Measurements from ENCODE around the gene TRMT1L. TPM values are rescaled to one million over a fixed set of nuclear protein-coding genes. Genes with fewer than 3 reads are reported as not detected.

Gene TRMT1L
- total and polyA plus RNA-seq, 4 donors = 14.1 to 21.8 (median 18.1) TPM

- no peak for DNase-seq (ENCODE audit: low read depth in 4 of 6, low spot score in 6 of 6)
- WGBS (ENCODE audit: insufficient coverage) = 84% methylated on average over 3 of the region's 5 CpGs
- no peak overlapping the region for H3K4me3 ChIP-seq (ENCODE audit: low read depth, low read length)
- no peaks in the 10 kb centered on the region for H3K27me3 ChIP-seq (ENCODE audit: control insufficient read depth, insufficient read depth, low read length)
- H3K4me1 ChIP-seq (ENCODE audit: control insufficient read depth, insufficient read depth, low read length) = no peaks in the 10 kb centered on the region
- H3K27ac ChIP-seq (ENCODE audit: low read depth, low read length) = no peak overlapping the region
- H3K9me3 ChIP-seq (ENCODE audit: control insufficient read depth, insufficient read depth, low read length) = no peaks in the 10 kb centered on the region
- peaks cover 15% of the 10 kb centered on the region for H3K36me3 ChIP-seq (ENCODE audit: control insufficient read depth, insufficient read depth, low read length)
Observed at GRCh38 chr1:185091480-185091879, 65.3 kb downstream of the TRMT1L start.

- no peak for DNase-seq (ENCODE audit: low read depth in 4 of 6, low spot score in 6 of 6)
- Histone ChIP-seq H3K36me3 (ENCODE audit: control insufficient read depth, insufficient read depth, low read length) (peaks cover 17% of the 10 kb centered on the region), H3K27ac (ENCODE audit: low read depth, low read length) (no peak overlapping the region), H3K4me3 (ENCODE audit: low read depth, low read length) (no peak overlapping the region), H3K9me3 (ENCODE audit: control insufficient read depth, insufficient read depth, low read length) (no peaks in the 10 kb centered on the region), H3K27me3 (ENCODE audit: control insufficient read depth, insufficient read depth, low read length) (no peaks in the 10 kb centered on the region), H3K4me1 (ENCODE audit: control insufficient read depth, insufficient read depth, low read length) (no peaks in the 10 kb centered on the region)
Observed at GRCh38 chr1:185087746-185088145, 69.0 kb downstream of the TRMT1L start.

DNA sequence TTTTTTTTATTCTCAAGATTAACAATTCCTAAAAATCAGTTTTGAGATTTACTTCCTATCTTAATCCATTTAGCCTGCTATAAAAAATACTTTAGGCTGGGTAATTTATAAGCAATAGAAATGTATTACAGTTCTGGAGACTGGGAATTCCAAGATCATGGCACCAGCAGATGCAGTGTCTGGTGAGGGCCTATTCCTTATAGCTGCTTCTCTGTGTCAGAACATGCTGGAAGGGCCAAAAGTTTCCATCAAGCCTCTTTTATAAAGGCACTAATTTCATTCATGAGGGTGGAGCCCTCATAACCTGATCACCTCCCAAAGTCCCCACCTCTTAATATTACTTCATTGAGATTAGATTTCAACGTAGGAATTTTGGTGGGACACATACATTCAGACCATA lies 69.7 kb downstream of the TRMT1L start:
- Histone ChIP-seq H3K9me3 (ENCODE audit: control insufficient read depth, insufficient read depth, low read length) (no peaks in the 10 kb centered on the region), H3K4me1 (ENCODE audit: control insufficient read depth, insufficient read depth, low read length) (no peaks in the 10 kb centered on the region), H3K4me3 (ENCODE audit: low read depth, low read length) (no peak overlapping the region), H3K27ac (ENCODE audit: low read depth, low read length) (no peak overlapping the region), H3K36me3 (ENCODE audit: control insufficient read depth, insufficient read depth, low read length) (peaks cover 17% of the 10 kb centered on the region), H3K27me3 (ENCODE audit: control insufficient read depth, insufficient read depth, low read length) (no peaks in the 10 kb centered on the region)
- DNase-seq (ENCODE audit: low read depth in 4 of 6, low spot score in 6 of 6) = no peak
- WGBS (ENCODE audit: insufficient coverage) = no CpG with 5 or more reads among the region's 1 CpG

DNA sequence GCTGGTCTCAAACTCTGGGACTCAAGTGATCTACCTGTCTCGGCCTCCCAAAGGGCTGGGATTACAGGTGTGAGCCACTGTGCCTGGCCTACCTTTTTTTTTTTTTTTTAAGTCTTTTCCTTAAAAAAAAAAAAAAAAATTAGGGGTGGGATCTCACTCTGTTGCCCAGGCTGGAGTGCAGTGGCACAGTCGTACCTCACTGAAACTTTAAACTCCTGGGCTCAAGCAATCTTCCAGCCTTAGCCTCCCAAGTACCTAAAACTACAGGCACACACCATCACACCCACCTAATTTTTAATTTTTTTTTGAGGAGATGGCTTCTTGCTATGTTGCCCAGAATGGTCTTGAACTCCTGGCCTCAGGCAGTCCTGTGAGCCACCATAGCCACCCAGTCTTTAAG lies 72.9 kb downstream of the TRMT1L start:
- Histone ChIP-seq H3K4me1 (ENCODE audit: control insufficient read depth, insufficient read depth, low read length) (no peaks in the 10 kb centered on the region), H3K9me3 (ENCODE audit: control insufficient read depth, insufficient read depth, low read length) (no peaks in the 10 kb centered on the region), H3K27ac (ENCODE audit: low read depth, low read length) (no peak overlapping the region), H3K27me3 (ENCODE audit: control insufficient read depth, insufficient read depth, low read length) (no peaks in the 10 kb centered on the region), H3K36me3 (ENCODE audit: control insufficient read depth, insufficient read depth, low read length) (peaks cover 7% of the 10 kb centered on the region), H3K4me3 (ENCODE audit: low read depth, low read length) (no peak overlapping the region)
- WGBS (ENCODE audit: insufficient coverage) = no CpG with 5 or more reads among the region's 2 CpGs
- no peak for DNase-seq (ENCODE audit: low read depth in 4 of 6, low spot score in 6 of 6)

DNA sequence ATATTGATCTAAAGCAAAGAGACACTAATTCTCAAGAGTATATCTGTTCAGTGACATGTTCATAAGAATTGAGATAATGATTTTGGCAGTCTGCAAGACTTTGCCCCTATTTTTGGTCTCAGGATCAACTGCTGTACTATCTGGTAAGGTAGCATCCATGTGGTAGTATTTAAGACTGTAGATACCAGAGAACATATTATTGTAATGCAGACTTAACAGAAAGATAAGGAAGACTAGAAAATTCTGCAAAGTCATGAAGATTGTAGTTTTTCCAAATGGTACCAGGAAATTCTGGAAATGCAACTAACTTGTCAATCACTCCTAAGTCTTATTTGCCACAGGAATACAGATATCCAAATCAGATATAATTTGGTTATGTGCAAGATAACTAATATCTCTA lies 76.3 kb downstream of the TRMT1L start:
- DNase-seq (ENCODE audit: low read depth in 4 of 6, low spot score in 6 of 6) = no peak
- Histone ChIP-seq H3K4me1 (ENCODE audit: control insufficient read depth, insufficient read depth, low read length) (no peaks in the 10 kb centered on the region), H3K27ac (ENCODE audit: low read depth, low read length) (no peak overlapping the region), H3K27me3 (ENCODE audit: control insufficient read depth, insufficient read depth, low read length) (no peaks in the 10 kb centered on the region), H3K4me3 (ENCODE audit: low read depth, low read length) (no peak overlapping the region), H3K9me3 (ENCODE audit: control insufficient read depth, insufficient read depth, low read length) (no peaks in the 10 kb centered on the region), H3K36me3 (ENCODE audit: control insufficient read depth, insufficient read depth, low read length) (no peaks in the 10 kb centered on the region)

DNA sequence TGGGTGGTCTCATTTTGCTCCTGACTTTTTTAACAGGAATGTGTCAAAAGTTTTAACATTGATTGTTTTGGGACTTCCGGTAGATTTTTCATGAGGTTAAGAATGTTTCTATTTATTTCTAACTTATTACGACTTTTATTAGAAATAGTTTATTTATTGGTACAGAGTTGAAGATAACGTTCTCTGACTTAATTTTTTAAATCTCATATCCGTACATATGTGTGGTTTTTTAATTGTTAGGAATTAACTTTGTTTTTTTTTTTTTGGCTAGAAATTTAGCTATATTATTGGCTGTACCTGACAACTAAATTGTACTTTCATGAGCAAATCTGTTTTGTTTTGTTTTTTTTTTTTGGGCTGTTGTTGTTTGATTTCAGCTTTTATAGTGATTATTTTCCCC lies 79.4 kb downstream of the TRMT1L start:
- no peaks in the 10 kb centered on the region for H3K27me3 ChIP-seq (ENCODE audit: control insufficient read depth, insufficient read depth, low read length)
- no CpG with 5 or more reads among the region's 4 CpGs for WGBS (ENCODE audit: insufficient coverage)
- H3K36me3 ChIP-seq (ENCODE audit: control insufficient read depth, insufficient read depth, low read length) = no peaks in the 10 kb centered on the region
- no peak overlapping the region for H3K27ac ChIP-seq (ENCODE audit: low read depth, low read length)
- no peak for DNase-seq (ENCODE audit: low read depth in 4 of 6, low spot score in 6 of 6)
- no peaks in the 10 kb centered on the region for H3K4me1 ChIP-seq (ENCODE audit: control insufficient read depth, insufficient read depth, low read length)
- H3K9me3 ChIP-seq (ENCODE audit: control insufficient read depth, insufficient read depth, low read length) = no peaks in the 10 kb centered on the region
- H3K4me3 ChIP-seq (ENCODE audit: low read depth, low read length) = no peak overlapping the region

GRCh38 chr1:185075476-185075875 lies 81.3 kb downstream of the TRMT1L start:
- Histone ChIP-seq H3K36me3 (ENCODE audit: control insufficient read depth, insufficient read depth, low read length) (no peaks in the 10 kb centered on the region), H3K4me3 (ENCODE audit: low read depth, low read length) (no peak overlapping the region), H3K4me1 (ENCODE audit: control insufficient read depth, insufficient read depth, low read length) (no peaks in the 10 kb centered on the region), H3K9me3 (ENCODE audit: control insufficient read depth, insufficient read depth, low read length) (no peaks in the 10 kb centered on the region), H3K27ac (ENCODE audit: low read depth, low read length) (no peak overlapping the region), H3K27me3 (ENCODE audit: control insufficient read depth, insufficient read depth, low read length) (no peaks in the 10 kb centered on the region)
- 67% methylated on average over 1 of the region's 3 CpGs for WGBS (ENCODE audit: insufficient coverage)
- no peak for DNase-seq (ENCODE audit: low read depth in 4 of 6, low spot score in 6 of 6)

DNA sequence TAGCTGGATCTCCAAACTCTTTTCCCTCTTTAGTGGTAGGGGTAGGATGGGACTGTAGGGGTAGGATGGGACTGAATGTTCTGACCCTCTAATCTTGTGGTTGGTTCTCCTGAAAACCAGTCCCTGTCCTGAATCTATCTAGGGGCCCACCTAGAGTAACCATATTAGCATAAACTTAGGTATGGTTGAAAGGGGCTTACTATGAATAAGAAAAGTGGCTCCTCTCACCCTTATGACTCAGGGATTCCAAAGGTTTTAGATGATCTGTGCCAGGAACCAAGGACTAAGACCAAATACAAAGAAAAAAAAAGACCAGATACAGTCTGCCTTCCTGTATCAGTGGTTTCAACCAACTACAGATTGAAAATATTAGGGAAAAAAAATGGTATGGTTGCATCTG lies 82.4 kb downstream of the TRMT1L start:
- Histone ChIP-seq H3K27ac (ENCODE audit: low read depth, low read length) (no peak overlapping the region), H3K27me3 (ENCODE audit: control insufficient read depth, insufficient read depth, low read length) (no peaks in the 10 kb centered on the region), H3K9me3 (ENCODE audit: control insufficient read depth, insufficient read depth, low read length) (no peaks in the 10 kb centered on the region), H3K4me3 (ENCODE audit: low read depth, low read length) (no peak overlapping the region), H3K4me1 (ENCODE audit: control insufficient read depth, insufficient read depth, low read length) (no peaks in the 10 kb centered on the region), H3K36me3 (ENCODE audit: control insufficient read depth, insufficient read depth, low read length) (no peaks in the 10 kb centered on the region)
- no peak for DNase-seq (ENCODE audit: low read depth in 4 of 6, low spot score in 6 of 6)

GRCh38 chr1:185073725-185074124 lies 83.0 kb downstream of the TRMT1L start:
- 100% methylated on average over 1 of the region's 2 CpGs for WGBS (ENCODE audit: insufficient coverage)
- no peaks in the 10 kb centered on the region for H3K36me3 ChIP-seq (ENCODE audit: control insufficient read depth, insufficient read depth, low read length)
- no peak overlapping the region for H3K27ac ChIP-seq (ENCODE audit: low read depth, low read length)
- no peaks in the 10 kb centered on the region for H3K4me1 ChIP-seq (ENCODE audit: control insufficient read depth, insufficient read depth, low read length)
- H3K4me3 ChIP-seq (ENCODE audit: low read depth, low read length) = no peak overlapping the region
- H3K27me3 ChIP-seq (ENCODE audit: control insufficient read depth, insufficient read depth, low read length) = no peaks in the 10 kb centered on the region
- DNase-seq (ENCODE audit: low read depth in 4 of 6, low spot score in 6 of 6) = no peak
- H3K9me3 ChIP-seq (ENCODE audit: control insufficient read depth, insufficient read depth, low read length) = no peaks in the 10 kb centered on the region

DNA sequence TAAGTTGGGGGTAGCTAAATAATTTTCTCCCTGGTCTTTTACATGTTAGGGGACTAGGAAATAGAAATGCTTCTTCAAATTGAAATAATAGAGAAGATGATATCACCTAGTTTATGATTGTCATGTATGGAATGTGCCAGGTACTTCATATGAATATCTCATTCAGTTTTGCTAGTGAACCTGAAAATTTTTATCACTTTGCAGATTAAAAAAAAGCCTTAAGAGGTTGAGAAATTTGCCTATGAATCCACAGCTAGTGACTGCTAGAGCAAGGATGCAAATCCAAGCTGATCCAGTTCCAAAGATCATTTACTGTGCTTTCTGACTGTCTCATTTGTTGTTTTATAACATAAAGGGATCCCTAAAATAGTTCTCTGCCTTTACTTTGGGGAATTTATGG lies 86.7 kb downstream of the TRMT1L start:
- H3K27me3 ChIP-seq (ENCODE audit: control insufficient read depth, insufficient read depth, low read length) = no peaks in the 10 kb centered on the region
- DNase-seq (ENCODE audit: low read depth in 4 of 6, low spot score in 6 of 6) = no peak

More for the DNA sequence above, 86.7 kb downstream of the TRMT1L start:
- no peaks in the 10 kb centered on the region for H3K36me3 ChIP-seq (ENCODE audit: control insufficient read depth, insufficient read depth, low read length)
- no peaks in the 10 kb centered on the region for H3K4me1 ChIP-seq (ENCODE audit: control insufficient read depth, insufficient read depth, low read length)
- H3K9me3 ChIP-seq (ENCODE audit: control insufficient read depth, insufficient read depth, low read length) = no peaks in the 10 kb centered on the region
- no peak overlapping the region for H3K4me3 ChIP-seq (ENCODE audit: low read depth, low read length)
- no peak overlapping the region for H3K27ac ChIP-seq (ENCODE audit: low read depth, low read length)
